Upper lobe of right lung (tissue), 1 donor: Measurements from ENCODE around the gene TMEM94. TPM values are rescaled to one million over a fixed set of nuclear protein-coding genes. Genes with fewer than 3 reads are reported as not detected.

ENCODE experiments used
- ATAC-seq: fragments of 200-7000 bp; cut with Tn5 transposase; one replicate; pipeline ENCODE4 v1.9.1; 2020; ENCODE audit warnings: mild to moderate bottlenecking, moderate library complexity
- DNase-seq: peaks from one replicate; pipeline ENCODE4 v3.0.0-alpha.2; 2020
- H3K27ac ChIP-seq: fragments of 200-600 bp; one replicate; pipeline ENCODE4 v1.8.0; 2022
- H3K27me3 ChIP-seq: fragments of 200-600 bp; one replicate; pipeline ENCODE4 v1.8.0; 2022; ENCODE audit warnings: mild to moderate bottlenecking
- H3K36me3 ChIP-seq: fragments of 200-600 bp; one replicate; pipeline ENCODE4 v1.8.0; 2022
- H3K4me1 ChIP-seq: fragments of 200-600 bp; one replicate; pipeline ENCODE4 v1.8.0; 2022
- H3K4me3 ChIP-seq: fragments of 200-600 bp; one replicate; pipeline ENCODE4 v1.8.0; 2022; ENCODE audit warnings: mild to moderate bottlenecking
- H3K9me3 ChIP-seq: fragments of 200-600 bp; one replicate; pipeline ENCODE4 v1.8.0; 2022
- CTCF ChIP-seq: fragments of 200-600 bp; IDR thresholded peaks from one replicate; pipeline ENCODE4 v1.8.0; 2022; ENCODE audit warnings: antibody characterized with exemption
- intact Hi-C: fragments of 100-400 bp; cut with DNase I; formaldehyde crosslinking; loops from one replicate; pipeline ENCODE4 v1.11.0; 2022
- total RNA-seq: library from RNA; stranded (reverse); fragmentation: NEBNext Ultra II Directional; extraction: Animal tissue kit (Norgen Biotek cat#: 25700); gene quantifications from one replicate; pipeline ENCODE4 v1.2.1, GENCODE V29; 2021
- donor health status: DM: no; HTN: yes; CAD: no; lungs with severe emphysema.

Gene TMEM94
- total RNA-seq, 1 donor from 2014 or later: 79.1 TPM

- Histone ChIP-seq H3K9me3 (no peaks in the 10 kb centered on the region), H3K27ac (peak overlapping the region; percentile 76), H3K27me3 (no peaks in the 10 kb centered on the region), H3K36me3 (peaks cover 9% of the 10 kb centered on the region), H3K4me3 (peak overlapping the region; percentile 70), H3K4me1 (peaks cover 23% of the 10 kb centered on the region)
- intact Hi-C loops: loop anchor here (10.0 kb wide), 1 partner anchor 58 kb away; the partner anchor contains the start of gene MYO15B
- DNase-seq: no peak
- no peak for TF ChIP-seq CTCF
- no peak for ATAC-seq
Observed at GRCh38 chr17:75526555-75527270, 70.3 kb downstream of the TMEM94 start.

GRCh38 chr17:75530837-75531720, 74.6 kb downstream of the TMEM94 start:
- intact Hi-C loops: no loop called here

GRCh38 chr17:75531721-75532072, 75.3 kb downstream of the TMEM94 start:
- intact Hi-C loops: no loop called here
- Histone ChIP-seq H3K9me3 (no peaks in the 10 kb centered on the region), H3K27ac (peak overlapping the region; percentile 73), H3K4me3 (no peak overlapping the region), H3K36me3 (peaks cover 6% of the 10 kb centered on the region), H3K4me1 (peaks cover 21% of the 10 kb centered on the region), H3K27me3 (no peaks in the 10 kb centered on the region)
- TF ChIP-seq CTCF: no peak
- ATAC-seq (peak; percentile 85), DNase-seq (peak; percentile 78)

More at GRCh38 chr17:75530837-75531720, 74.6 kb downstream of the TMEM94 start:
- Histone ChIP-seq H3K4me1 (peaks cover 27% of the 10 kb centered on the region), H3K4me3 (no peak overlapping the region), H3K36me3 (peaks cover 6% of the 10 kb centered on the region), H3K27me3 (no peaks in the 10 kb centered on the region), H3K27ac (peak overlapping the region; percentile 73), H3K9me3 (no peaks in the 10 kb centered on the region)
- peak; percentile 29 for ATAC-seq
- no peak for TF ChIP-seq CTCF
- no peak for DNase-seq

GRCh38 chr17:75535119-75535537, 78.7 kb downstream of the TMEM94 start:
- peak; percentile 15 for ATAC-seq

GRCh38 chr17:75535871-75536270, 79.4 kb downstream of the TMEM94 start:
- no peaks in the 10 kb centered on the region for H3K9me3 ChIP-seq
- H3K4me1 ChIP-seq: peaks cover 11% of the 10 kb centered on the region
- H3K4me3 ChIP-seq: no peak overlapping the region
- no peak for DNase-seq
- H3K27ac ChIP-seq: peak overlapping the region; percentile 51
- TF ChIP-seq CTCF: no peak
- intact Hi-C loops: no loop called here
- H3K27me3 ChIP-seq: no peaks in the 10 kb centered on the region
- peaks cover 6% of the 10 kb centered on the region for H3K36me3 ChIP-seq
- no peak for ATAC-seq

More at GRCh38 chr17:75535119-75535537, 78.7 kb downstream of the TMEM94 start:
- H3K4me1 ChIP-seq: peaks cover 13% of the 10 kb centered on the region
- TF ChIP-seq CTCF: no peak
- H3K9me3 ChIP-seq: no peaks in the 10 kb centered on the region
- no peak overlapping the region for H3K4me3 ChIP-seq
- intact Hi-C loops: no loop called here
- no peaks in the 10 kb centered on the region for H3K27me3 ChIP-seq
- peak overlapping the region; percentile 51 for H3K27ac ChIP-seq
- peaks cover 6% of the 10 kb centered on the region for H3K36me3 ChIP-seq
- no peak for DNase-seq
